Neural cell (in vitro differentiated cells): ENCODE results near the gene RGS7BP. TPM values are rescaled to one million over a fixed set of nuclear protein-coding genes. Genes with fewer than 3 reads are reported as not detected.

Experiments used
- H2AFZ ChIP-seq: fragments of 200-600, 300-800 bp; sonication (generic), shearing (Covaris generic); 2 replicates; pipeline ENCODE4 v1.6.0; 2014; ENCODE audit warnings: low read depth, mild to moderate bottlenecking, antibody characterized with exemption, low read length, moderate library complexity
- H3F3A ChIP-seq: fragments of 200-600 bp; shearing (Covaris generic); 2 replicates; pipeline ENCODE4 v1.6.1; 2016; ENCODE audit warnings: mild to moderate bottlenecking, moderate library complexity, mixed read lengths, antibody characterized with exemption, low read length; ENCODE audit not compliant: insufficient read depth, poor library complexity, severe bottlenecking
- H3K27ac ChIP-seq: fragments of 200-600, 300-800 bp; sonication (generic), shearing (Covaris generic); 2 replicates; pipeline ENCODE4 v1.5.1; 2014; ENCODE audit warnings: mild to moderate bottlenecking, low read length, moderate library complexity
- H3K27me3 ChIP-seq: fragments of 300-800, 200-600 bp; sonication (generic), shearing (Covaris generic); 2 replicates; pipeline ENCODE4 v1.6.0; 2014; ENCODE audit warnings: mild to moderate bottlenecking, low read depth, low read length, moderate library complexity; ENCODE audit not compliant: insufficient read depth
- H3K36me3 ChIP-seq: fragments of 300-800, 200-600 bp; sonication (generic), shearing (Covaris generic); 2 replicates; pipeline ENCODE4 v1.5.1; 2014; ENCODE audit warnings: mild to moderate bottlenecking, antibody characterized with exemption, low read length, moderate library complexity; ENCODE audit not compliant: insufficient read depth
- H3K4me2 ChIP-seq: fragments of 300-800, 200-600 bp; sonication (generic), shearing (Covaris generic); 2 replicates; pipeline ENCODE4 v1.6.0; 2014; ENCODE audit warnings: mild to moderate bottlenecking, low read length
- H3K4me3 ChIP-seq: fragments of 300-800, 200-600 bp; sonication (generic), shearing (Covaris generic); 2 replicates; pipeline ENCODE4 v1.5.1; 2014; ENCODE audit warnings: mild to moderate bottlenecking, low read length, moderate library complexity
- H3K79me2 ChIP-seq: fragments of 200-600 bp; shearing (Covaris generic); replicated peaks from 2 replicates; pipeline ENCODE4 v1.6.0; 2014; ENCODE audit warnings: mild to moderate bottlenecking, low read length, moderate library complexity; ENCODE audit not compliant: insufficient read depth
- H3K9ac ChIP-seq: fragments of 300-800, 200-600 bp; sonication (generic), shearing (Covaris generic); 2 replicates; pipeline ENCODE4 v1.6.1; 2016; ENCODE audit warnings: mild to moderate bottlenecking, low read length, mixed read lengths
- H3K9me2 ChIP-seq: fragments of 200-600 bp; shearing (Covaris generic); 2 replicates; pipeline ENCODE4 v1.6.1; 2016; ENCODE audit warnings: mild to moderate bottlenecking, low read length, mixed read lengths; ENCODE audit not compliant: insufficient read depth
- H3K9me3 ChIP-seq: fragments of 200-600, 300-800 bp; sonication (generic), shearing (Covaris generic); 2 replicates; pipeline ENCODE4 v1.6.1; 2016; ENCODE audit warnings: mild to moderate bottlenecking, mixed run types, low read length, moderate library complexity, mixed read lengths
- H4K20me1 ChIP-seq: fragments of 200-600 bp; shearing (Covaris generic); 2 replicates; pipeline ENCODE4 v1.6.1; 2016; ENCODE audit warnings: mild to moderate bottlenecking, mixed run types; ENCODE audit not compliant: insufficient read depth
- EP300 ChIP-seq: fragments of 450-650 bp; conservative IDR thresholded peaks from 2 replicates; pipeline ENCODE4 v1.6.1; 2014; ENCODE audit warnings: antibody characterized with exemption, mild to moderate bottlenecking, moderate library complexity; ENCODE audit not compliant: poor library complexity, severe bottlenecking
- EZH2 ChIP-seq: fragments of 200-600, 300-800 bp; shearing (Covaris generic), sonication (generic); IDR thresholded peaks from 2 replicates; pipeline ENCODE4 v1.6.1; 2014; ENCODE audit warnings: antibody characterized with exemption, low read length, borderline replicate concordance, mild to moderate bottlenecking; ENCODE audit not compliant: insufficient read depth, poor library complexity, severe bottlenecking
- MXI1 ChIP-seq: fragments of 450-650 bp; conservative IDR thresholded peaks from 2 replicates; pipeline ENCODE4 v1.6.1; 2014; ENCODE audit warnings: antibody characterized with exemption, mild to moderate bottlenecking; ENCODE audit not compliant: poor library complexity, severe bottlenecking
- POLR2AphosphoS5 ChIP-seq: IDR thresholded peaks from 2 replicates; pipeline ENCODE4 v1.6.1; 2012
- RAD21 ChIP-seq: fragments of 450-650 bp; conservative IDR thresholded peaks from 2 replicates; pipeline ENCODE4 v1.6.1; 2014; ENCODE audit warnings: antibody characterized with exemption, mild to moderate bottlenecking, moderate library complexity
- SMC3 ChIP-seq: fragments of 450-650 bp; conservative IDR thresholded peaks from 2 replicates; pipeline ENCODE4 v1.6.1; 2014; ENCODE audit warnings: antibody characterized with exemption, mild to moderate bottlenecking, moderate library complexity; ENCODE audit not compliant: poor library complexity
- TAF1 ChIP-seq: IDR thresholded peaks from 2 replicates; pipeline ENCODE4 v1.6.1; 2012; ENCODE audit warnings: low read depth
- polyA plus RNA-seq: library from polyadenylated mRNA; depleted of rRNA; stranded (reverse); fragments of >200 nt; gene quantifications from 2 replicates; pipeline ENCODE4 v1.2.3, GENCODE V29; 2014
- TF ChIP-seq, protein P1 (sequence below): fragments of 450-650 bp; IDR thresholded peaks from 2 replicates; pipeline ENCODE4 v1.5.1; 2014; ENCODE audit warnings: antibody characterized with exemption, mild to moderate bottlenecking, moderate library complexity; ENCODE audit not compliant: poor library complexity, severe bottlenecking
- TF ChIP-seq, protein P2 (sequence below): IDR thresholded peaks from 2 replicates; pipeline ENCODE4 v1.6.1; 2012; ENCODE audit warnings: borderline replicate concordance

The RGS7BP gene
- polyA plus RNA-seq, 1 donor from 2014 or later = 9.5 TPM

DNA sequence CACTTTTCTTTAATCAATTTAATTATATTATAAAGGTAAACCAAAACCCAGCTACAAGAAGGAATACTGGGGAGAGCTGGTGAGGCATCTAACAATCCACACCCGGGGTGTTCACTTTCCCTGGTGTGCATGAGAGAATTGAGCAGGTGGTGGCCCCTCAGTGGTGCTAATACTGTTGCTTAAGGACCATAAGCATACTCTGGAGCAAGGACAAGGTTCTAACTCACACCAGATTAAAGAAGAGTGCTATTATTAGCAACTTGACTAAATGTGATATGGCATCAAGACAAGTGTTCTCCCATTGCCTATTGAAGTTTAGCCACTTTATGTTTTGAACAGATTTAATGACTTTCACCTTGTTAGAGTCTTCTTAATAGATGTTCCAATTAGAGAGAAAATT, 8.8 kb downstream of the RGS7BP start:
- H3K27me3 ChIP-seq = no peaks in the 10 kb centered on the region
- no peaks in the 10 kb centered on the region for H3K9me3 ChIP-seq
- no peak overlapping the region for H3K4me3 ChIP-seq
- H3K9me2 ChIP-seq = no peaks in the 10 kb centered on the region
- H3K36me3 ChIP-seq = peaks cover 7% of the 10 kb centered on the region
- no peak overlapping the region for H3K4me2 ChIP-seq
- peaks cover 12% of the 10 kb centered on the region for H3K79me2 ChIP-seq
- H3F3A ChIP-seq = no peaks in the 10 kb centered on the region
- no peak for TF ChIP-seq SMC3
- TF ChIP-seq, protein P1, sequence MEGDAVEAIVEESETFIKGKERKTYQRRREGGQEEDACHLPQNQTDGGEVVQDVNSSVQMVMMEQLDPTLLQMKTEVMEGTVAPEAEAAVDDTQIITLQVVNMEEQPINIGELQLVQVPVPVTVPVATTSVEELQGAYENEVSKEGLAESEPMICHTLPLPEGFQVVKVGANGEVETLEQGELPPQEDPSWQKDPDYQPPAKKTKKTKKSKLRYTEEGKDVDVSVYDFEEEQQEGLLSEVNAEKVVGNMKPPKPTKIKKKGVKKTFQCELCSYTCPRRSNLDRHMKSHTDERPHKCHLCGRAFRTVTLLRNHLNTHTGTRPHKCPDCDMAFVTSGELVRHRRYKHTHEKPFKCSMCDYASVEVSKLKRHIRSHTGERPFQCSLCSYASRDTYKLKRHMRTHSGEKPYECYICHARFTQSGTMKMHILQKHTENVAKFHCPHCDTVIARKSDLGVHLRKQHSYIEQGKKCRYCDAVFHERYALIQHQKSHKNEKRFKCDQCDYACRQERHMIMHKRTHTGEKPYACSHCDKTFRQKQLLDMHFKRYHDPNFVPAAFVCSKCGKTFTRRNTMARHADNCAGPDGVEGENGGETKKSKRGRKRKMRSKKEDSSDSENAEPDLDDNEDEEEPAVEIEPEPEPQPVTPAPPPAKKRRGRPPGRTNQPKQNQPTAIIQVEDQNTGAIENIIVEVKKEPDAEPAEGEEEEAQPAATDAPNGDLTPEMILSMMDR = no peak
- TF ChIP-seq EP300 = no peak
- no peak for TF ChIP-seq POLR2AphosphoS5
- no peak for TF ChIP-seq MXI1
- TF ChIP-seq TAF1 = no peak
- TF ChIP-seq, protein P2, sequence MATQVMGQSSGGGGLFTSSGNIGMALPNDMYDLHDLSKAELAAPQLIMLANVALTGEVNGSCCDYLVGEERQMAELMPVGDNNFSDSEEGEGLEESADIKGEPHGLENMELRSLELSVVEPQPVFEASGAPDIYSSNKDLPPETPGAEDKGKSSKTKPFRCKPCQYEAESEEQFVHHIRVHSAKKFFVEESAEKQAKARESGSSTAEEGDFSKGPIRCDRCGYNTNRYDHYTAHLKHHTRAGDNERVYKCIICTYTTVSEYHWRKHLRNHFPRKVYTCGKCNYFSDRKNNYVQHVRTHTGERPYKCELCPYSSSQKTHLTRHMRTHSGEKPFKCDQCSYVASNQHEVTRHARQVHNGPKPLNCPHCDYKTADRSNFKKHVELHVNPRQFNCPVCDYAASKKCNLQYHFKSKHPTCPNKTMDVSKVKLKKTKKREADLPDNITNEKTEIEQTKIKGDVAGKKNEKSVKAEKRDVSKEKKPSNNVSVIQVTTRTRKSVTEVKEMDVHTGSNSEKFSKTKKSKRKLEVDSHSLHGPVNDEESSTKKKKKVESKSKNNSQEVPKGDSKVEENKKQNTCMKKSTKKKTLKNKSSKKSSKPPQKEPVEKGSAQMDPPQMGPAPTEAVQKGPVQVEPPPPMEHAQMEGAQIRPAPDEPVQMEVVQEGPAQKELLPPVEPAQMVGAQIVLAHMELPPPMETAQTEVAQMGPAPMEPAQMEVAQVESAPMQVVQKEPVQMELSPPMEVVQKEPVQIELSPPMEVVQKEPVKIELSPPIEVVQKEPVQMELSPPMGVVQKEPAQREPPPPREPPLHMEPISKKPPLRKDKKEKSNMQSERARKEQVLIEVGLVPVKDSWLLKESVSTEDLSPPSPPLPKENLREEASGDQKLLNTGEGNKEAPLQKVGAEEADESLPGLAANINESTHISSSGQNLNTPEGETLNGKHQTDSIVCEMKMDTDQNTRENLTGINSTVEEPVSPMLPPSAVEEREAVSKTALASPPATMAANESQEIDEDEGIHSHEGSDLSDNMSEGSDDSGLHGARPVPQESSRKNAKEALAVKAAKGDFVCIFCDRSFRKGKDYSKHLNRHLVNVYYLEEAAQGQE = no peak
- no peak for TF ChIP-seq EZH2
- no peak for TF ChIP-seq RAD21
- no peaks in the 10 kb centered on the region for H4K20me1 ChIP-seq
- H3K27ac ChIP-seq = no peak overlapping the region
- no peak overlapping the region for H3K9ac ChIP-seq
- no peak overlapping the region for H2AFZ ChIP-seq

DNA sequence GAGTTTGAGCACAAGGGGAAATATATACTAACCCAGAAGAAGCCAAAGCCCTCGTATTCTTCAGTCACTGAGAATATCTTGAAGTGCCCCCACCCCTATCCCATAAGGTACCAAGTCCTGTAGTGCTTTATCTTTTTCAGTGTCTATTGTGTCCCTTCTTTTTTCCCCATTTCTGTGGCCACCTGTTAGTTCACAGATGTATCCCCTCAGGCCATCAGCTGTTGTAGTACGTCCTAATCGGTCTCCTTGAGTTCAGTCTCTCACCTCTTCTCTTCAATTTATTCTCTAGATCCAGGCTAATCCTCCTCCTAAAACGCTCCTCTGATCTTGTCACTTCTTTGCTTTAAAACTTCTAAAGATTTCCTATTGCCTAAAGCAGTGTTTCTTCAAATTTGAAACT, 10.4 kb downstream of the RGS7BP start:
- H3K36me3 ChIP-seq = peaks cover 7% of the 10 kb centered on the region
- no peak overlapping the region for H3K27ac ChIP-seq
- H3K9ac ChIP-seq = no peak overlapping the region
- H3K9me2 ChIP-seq = no peaks in the 10 kb centered on the region
- no peaks in the 10 kb centered on the region for H3F3A ChIP-seq
- no peaks in the 10 kb centered on the region for H3K27me3 ChIP-seq
- H2AFZ ChIP-seq = no peak overlapping the region
- no peak overlapping the region for H3K4me2 ChIP-seq
- H3K4me3 ChIP-seq = no peak overlapping the region
- no peaks in the 10 kb centered on the region for H3K79me2 ChIP-seq
- TF ChIP-seq, protein P1 = no peak
- no peak for TF ChIP-seq TAF1
- TF ChIP-seq SMC3 = no peak
- TF ChIP-seq POLR2AphosphoS5 = no peak
- TF ChIP-seq, protein P2 = no peak
- no peak for TF ChIP-seq RAD21
- no peak for TF ChIP-seq MXI1
- no peak for TF ChIP-seq EZH2
- H3K9me3 ChIP-seq = no peaks in the 10 kb centered on the region
- no peaks in the 10 kb centered on the region for H4K20me1 ChIP-seq
